B cell (primary cell): ENCODE results near the gene RABL3.

Source experiments
- EZH2 ChIP-seq: IDR thresholded peaks from 2 replicates; pipeline ENCODE4 v1.6.1; 2012; ENCODE audit warnings: borderline replicate concordance, low read depth, mild to moderate bottlenecking, moderate library complexity, low read length; ENCODE audit not compliant: insufficient read depth, poor library complexity, severe bottlenecking
- TF ChIP-seq, protein P1 (sequence below): fragments of 200-600 bp; IDR thresholded peaks from one replicate; pipeline ENCODE4 v1.8.0; 2022; ENCODE audit warnings: antibody characterized with exemption, mild to moderate bottlenecking

DNA sequence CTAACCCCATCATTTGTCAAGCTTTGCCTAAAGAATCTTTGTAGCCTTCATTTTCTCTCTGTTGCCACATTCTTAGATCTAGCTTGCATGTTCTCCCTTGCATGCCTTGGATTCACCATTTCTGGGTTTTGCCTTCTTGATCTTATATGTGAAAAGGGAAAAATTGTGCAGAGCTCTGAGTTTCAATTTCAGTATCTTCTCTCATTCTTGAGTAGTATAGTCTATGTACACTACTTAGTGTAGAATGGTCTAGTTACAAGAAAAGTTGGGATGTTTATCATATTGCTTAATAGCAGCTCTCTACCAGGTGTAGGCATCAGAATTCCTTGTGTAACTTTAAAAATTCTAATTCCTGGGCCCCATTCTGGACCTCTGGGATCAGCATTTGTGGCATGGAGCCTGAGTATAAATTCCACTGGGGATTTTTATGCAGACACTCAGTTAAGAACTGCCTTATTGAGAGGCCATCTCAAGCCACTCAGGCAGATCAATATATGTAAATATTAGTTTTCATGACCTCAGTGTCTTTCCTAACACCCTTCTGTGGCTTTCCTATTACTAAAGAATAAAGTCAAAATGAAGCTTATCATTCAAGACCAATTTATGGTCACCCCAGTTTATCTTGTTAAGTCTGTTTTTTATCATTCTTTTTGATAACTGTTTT, 23.6 kb upstream of the RABL3 start:
- no peak for TF ChIP-seq EZH2
- TF ChIP-seq, protein P1, sequence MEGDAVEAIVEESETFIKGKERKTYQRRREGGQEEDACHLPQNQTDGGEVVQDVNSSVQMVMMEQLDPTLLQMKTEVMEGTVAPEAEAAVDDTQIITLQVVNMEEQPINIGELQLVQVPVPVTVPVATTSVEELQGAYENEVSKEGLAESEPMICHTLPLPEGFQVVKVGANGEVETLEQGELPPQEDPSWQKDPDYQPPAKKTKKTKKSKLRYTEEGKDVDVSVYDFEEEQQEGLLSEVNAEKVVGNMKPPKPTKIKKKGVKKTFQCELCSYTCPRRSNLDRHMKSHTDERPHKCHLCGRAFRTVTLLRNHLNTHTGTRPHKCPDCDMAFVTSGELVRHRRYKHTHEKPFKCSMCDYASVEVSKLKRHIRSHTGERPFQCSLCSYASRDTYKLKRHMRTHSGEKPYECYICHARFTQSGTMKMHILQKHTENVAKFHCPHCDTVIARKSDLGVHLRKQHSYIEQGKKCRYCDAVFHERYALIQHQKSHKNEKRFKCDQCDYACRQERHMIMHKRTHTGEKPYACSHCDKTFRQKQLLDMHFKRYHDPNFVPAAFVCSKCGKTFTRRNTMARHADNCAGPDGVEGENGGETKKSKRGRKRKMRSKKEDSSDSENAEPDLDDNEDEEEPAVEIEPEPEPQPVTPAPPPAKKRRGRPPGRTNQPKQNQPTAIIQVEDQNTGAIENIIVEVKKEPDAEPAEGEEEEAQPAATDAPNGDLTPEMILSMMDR: no peak
